GM19372 (cell line): ENCODE data around the gene NELFE.
"Not testable (repeated sequence)": the region's sequence is repeated elsewhere in the genome, so short reads cannot be mapped to it uniquely, and the experiment has no call there.

ENCODE experiments used
- ATAC-seq: cut with Tn5 transposase; IDR thresholded peaks from one replicate; pipeline ENCODE4 v1.9.1; 2021; ENCODE audit warnings: mild to moderate bottlenecking, low read depth, moderate library complexity; ENCODE audit not compliant: unreplicated experiment

The NELFE gene

GRCh38 chr6:31958741-31959739, at the start of gene NELFE, which contains the start of gene SKIC2:
Gene NELFE (minus strand): TSS chr6:31958971. CDS start chr6:31958446, 525 bp downstream.
Gene SKIC2 (plus strand): TSS chr6:31959175. CDS start chr6:31959193, 18 bp downstream.
- ATAC-seq: peak; percentile 99

GRCh38 chr6:32008037-32008436, 49.3 kb upstream of the NELFE start:
- ATAC-seq: not testable (repeated sequence)

GRCh38 chr6:32007086-32007485, 48.3 kb upstream of the NELFE start:
- not testable (repeated sequence) for ATAC-seq

GRCh38 chr6:32005991-32006529, 47.3 kb upstream of the NELFE start:
- ATAC-seq: not testable (repeated sequence)

- ATAC-seq: not testable (repeated sequence)
Measured at GRCh38 chr6:32005538-32005880, 46.7 kb upstream of the NELFE start.

GRCh38 chr6:32004864-32005537, 46.2 kb upstream of the NELFE start:
- ATAC-seq: not testable (repeated sequence)

GRCh38 chr6:32004393-32004792, 45.6 kb upstream of the NELFE start:
- not testable (repeated sequence) for ATAC-seq

GRCh38 chr6:32003301-32003700, 44.5 kb upstream of the NELFE start:
- ATAC-seq: not testable (repeated sequence)

- ATAC-seq: not testable (repeated sequence)
Measured at GRCh38 chr6:32002546-32003268, 43.9 kb upstream of the NELFE start.

- not testable (repeated sequence) for ATAC-seq
Measured at GRCh38 chr6:31996385-31996784, 37.6 kb upstream of the NELFE start.

GRCh38 chr6:31994421-31994820, 35.6 kb upstream of the NELFE start:
- not testable (repeated sequence) for ATAC-seq

GRCh38 chr6:31989363-31989762, 30.6 kb upstream of the NELFE start:
- not testable (repeated sequence) for ATAC-seq

GRCh38 chr6:31981744-31982143, 23.0 kb upstream of the NELFE start, which contains the start of gene C4A:
Gene C4A (plus strand): TSS chr6:31982057. CDS start chr6:31982108, 51 bp downstream.
- ATAC-seq: not testable (repeated sequence)

- ATAC-seq: not testable (repeated sequence)
Measured at GRCh38 chr6:31980998-31981397, 22.2 kb upstream of the NELFE start.

- not testable (repeated sequence) for ATAC-seq
Measured at GRCh38 chr6:31980195-31980876, 21.6 kb upstream of the NELFE start.

- ATAC-seq: no peak
Measured at GRCh38 chr6:31979238-31979898, 20.6 kb upstream of the NELFE start.

GRCh38 chr6:31978831-31979230, 20.1 kb upstream of the NELFE start:
- no peak for ATAC-seq

GRCh38 chr6:31977816-31978431, 19.2 kb upstream of the NELFE start:
- no peak for ATAC-seq

GRCh38 chr6:31976065-31976464, 17.3 kb upstream of the NELFE start:
- not testable (repeated sequence) for ATAC-seq
